Measurements from ENCODE around the gene TNK2. TPM values are rescaled to one million over a fixed set of nuclear protein-coding genes. Genes with fewer than 3 reads are reported as not detected.

Gene TNK2
- total RNA-seq, 2 donors from 2014 or later: 25.9 to 49.1 TPM

DNA sequence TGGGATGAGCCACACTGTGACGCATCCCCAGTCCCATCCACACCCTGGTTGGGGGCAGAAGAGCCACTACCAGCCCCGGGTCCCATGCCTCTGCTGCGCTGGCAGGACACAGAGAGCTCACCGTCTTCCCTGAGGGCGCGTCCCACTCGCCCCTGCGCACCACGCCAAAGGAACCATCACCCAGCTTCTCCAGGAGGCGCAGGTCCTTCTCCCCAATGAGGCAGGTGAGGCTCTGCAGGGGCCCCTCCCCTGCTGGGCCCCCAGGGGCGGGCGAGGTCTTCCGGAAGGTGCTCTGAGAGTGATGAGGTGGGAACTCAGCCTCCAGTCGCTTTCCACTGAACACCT is 23.7 kb downstream of the TNK2 start:
- Histone ChIP-seq H3K4me1 (no peaks in the 10 kb centered on the region), H3K9me3 (no peaks in the 10 kb centered on the region), H3K4me3 (no peak overlapping the region), H3K36me3 (replicated peaks in 1 of 2; ENCODE audit: insufficient read depth in 1 of 2, low read depth in 2 of 2) (no peaks in the 10 kb centered on the region), H3K27ac (no peak overlapping the region), H3K27me3 (no peaks in the 10 kb centered on the region)
- 96 to 100% methylated on average over 5 to 14 of the region's 14 CpGs for WGBS, 2 donors
- TF ChIP-seq, protein P1, sequence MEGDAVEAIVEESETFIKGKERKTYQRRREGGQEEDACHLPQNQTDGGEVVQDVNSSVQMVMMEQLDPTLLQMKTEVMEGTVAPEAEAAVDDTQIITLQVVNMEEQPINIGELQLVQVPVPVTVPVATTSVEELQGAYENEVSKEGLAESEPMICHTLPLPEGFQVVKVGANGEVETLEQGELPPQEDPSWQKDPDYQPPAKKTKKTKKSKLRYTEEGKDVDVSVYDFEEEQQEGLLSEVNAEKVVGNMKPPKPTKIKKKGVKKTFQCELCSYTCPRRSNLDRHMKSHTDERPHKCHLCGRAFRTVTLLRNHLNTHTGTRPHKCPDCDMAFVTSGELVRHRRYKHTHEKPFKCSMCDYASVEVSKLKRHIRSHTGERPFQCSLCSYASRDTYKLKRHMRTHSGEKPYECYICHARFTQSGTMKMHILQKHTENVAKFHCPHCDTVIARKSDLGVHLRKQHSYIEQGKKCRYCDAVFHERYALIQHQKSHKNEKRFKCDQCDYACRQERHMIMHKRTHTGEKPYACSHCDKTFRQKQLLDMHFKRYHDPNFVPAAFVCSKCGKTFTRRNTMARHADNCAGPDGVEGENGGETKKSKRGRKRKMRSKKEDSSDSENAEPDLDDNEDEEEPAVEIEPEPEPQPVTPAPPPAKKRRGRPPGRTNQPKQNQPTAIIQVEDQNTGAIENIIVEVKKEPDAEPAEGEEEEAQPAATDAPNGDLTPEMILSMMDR (IDR thresholded peaks at IDR 0.05): no peak
- TF ChIP-seq POLR2A (IDR thresholded peaks at IDR 0.05): no peak
- intact Hi-C loops (cut with DNase I): no loop called here
- DNase-seq: no peak
- no peak for ATAC-seq

DNA sequence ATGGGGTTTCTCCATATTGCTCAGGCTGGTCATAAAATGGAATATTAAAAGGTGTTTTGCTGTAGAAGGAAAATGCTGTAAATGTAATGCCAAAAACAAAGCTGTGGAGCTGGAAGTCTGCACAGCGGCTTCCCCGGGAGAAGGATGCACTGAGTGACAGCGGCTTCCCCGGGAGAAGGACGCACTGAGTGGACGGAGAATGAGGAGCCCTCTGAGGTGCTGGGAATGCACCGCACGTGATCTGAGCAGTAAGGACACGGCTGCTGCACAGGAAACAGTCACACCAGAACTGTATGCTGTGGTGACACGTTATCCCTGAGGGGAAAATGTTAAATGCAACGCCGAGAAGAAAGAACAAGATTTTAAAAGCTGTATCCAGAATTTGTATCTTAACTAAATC is 24.6 kb downstream of the TNK2 start:
- no peak for DNase-seq
- WGBS, 2 donors: 87 to 88% methylated on average over 12 of the region's 12 CpGs
- no peak for TF ChIP-seq POLR2A (IDR thresholded peaks at IDR 0.05)
- TF ChIP-seq, protein P1 (IDR thresholded peaks at IDR 0.05): no peak
- Histone ChIP-seq H3K9me3 (no peaks in the 10 kb centered on the region), H3K36me3 (replicated peaks in 1 of 2; ENCODE audit: insufficient read depth in 1 of 2, low read depth in 2 of 2) (no peaks in the 10 kb centered on the region), H3K27me3 (no peaks in the 10 kb centered on the region), H3K4me1 (no peaks in the 10 kb centered on the region), H3K27ac (no peak overlapping the region), H3K4me3 (no peak overlapping the region)
- ATAC-seq: no peak
- intact Hi-C loops (cut with DNase I): no loop called here

DNA sequence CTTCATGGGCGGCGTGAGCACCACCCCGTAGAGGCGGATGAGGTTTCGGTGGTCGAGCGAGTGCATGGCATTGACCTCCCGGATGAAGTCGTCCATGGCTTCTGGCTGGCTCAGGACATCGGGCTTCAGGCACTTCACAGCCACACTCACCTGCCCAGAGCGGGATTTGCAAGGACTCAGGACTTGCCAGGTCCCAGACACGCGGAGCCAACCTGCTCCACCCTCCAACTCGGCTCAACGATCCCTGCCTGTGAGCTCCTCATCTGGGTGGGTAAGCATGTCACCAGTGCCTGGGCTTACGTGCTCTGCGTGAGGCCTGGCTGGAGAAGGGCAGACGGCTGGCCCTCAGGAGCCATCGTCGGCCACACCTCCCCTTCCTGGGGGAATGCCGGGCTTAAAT is 25.2 kb downstream of the TNK2 start:
- intact Hi-C loops (cut with DNase I): no loop called here
- Histone ChIP-seq H3K27ac (no peak overlapping the region), H3K36me3 (replicated peaks in 1 of 2; ENCODE audit: insufficient read depth in 1 of 2, low read depth in 2 of 2) (no peaks in the 10 kb centered on the region), H3K9me3 (no peaks in the 10 kb centered on the region), H3K4me3 (no peak overlapping the region), H3K27me3 (no peaks in the 10 kb centered on the region), H3K4me1 (no peaks in the 10 kb centered on the region)
- no peak for ATAC-seq
- TF ChIP-seq, protein P1 (IDR thresholded peaks at IDR 0.05): no peak
- TF ChIP-seq POLR2A (IDR thresholded peaks at IDR 0.05): no peak
- no peak for DNase-seq
- 91 to 95% methylated on average over 16 to 21 of the region's 21 CpGs for WGBS, 2 donors

DNA sequence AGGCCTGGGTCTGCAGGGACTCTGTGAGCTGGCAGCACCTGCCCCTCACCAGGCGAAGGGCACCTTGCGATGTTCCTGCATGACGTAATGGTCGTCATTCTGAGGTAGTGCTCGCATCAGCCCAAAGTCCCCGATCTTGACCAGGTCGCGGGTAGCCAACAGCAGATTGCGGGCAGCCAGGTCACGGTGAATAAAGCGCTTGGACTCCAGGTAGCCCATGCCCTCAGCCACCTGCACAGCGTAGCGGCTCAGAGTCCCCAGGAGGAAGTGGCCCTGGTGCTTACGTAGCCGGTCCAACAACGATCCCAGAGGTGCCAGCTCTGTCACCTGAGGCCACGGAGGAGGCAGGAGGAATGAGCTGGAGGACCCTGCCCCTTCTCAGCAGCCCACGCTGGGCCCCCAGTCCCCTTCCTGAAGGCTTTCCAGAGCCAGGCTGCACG is 26.3 kb downstream of the TNK2 start:
- Histone ChIP-seq H3K27me3 (no peaks in the 10 kb centered on the region), H3K4me3 (no peak overlapping the region), H3K36me3 (replicated peaks in 1 of 2; ENCODE audit: insufficient read depth in 1 of 2, low read depth in 2 of 2) (peaks cover 0 to 2% of the 10 kb centered on the region in 2 donors), H3K9me3 (no peaks in the 10 kb centered on the region), H3K27ac (no peak overlapping the region), H3K4me1 (no peaks in the 10 kb centered on the region)
- TF ChIP-seq POLR2A (IDR thresholded peaks at IDR 0.05): no peak
- TF ChIP-seq, protein P1 (IDR thresholded peaks at IDR 0.05): no peak
- DNase-seq: no peak
- no peak for ATAC-seq
- intact Hi-C loops (cut with DNase I): no loop called here
- WGBS, 2 donors: 90 to 94% methylated on average over 8 to 19 of the region's 19 CpGs

DNA sequence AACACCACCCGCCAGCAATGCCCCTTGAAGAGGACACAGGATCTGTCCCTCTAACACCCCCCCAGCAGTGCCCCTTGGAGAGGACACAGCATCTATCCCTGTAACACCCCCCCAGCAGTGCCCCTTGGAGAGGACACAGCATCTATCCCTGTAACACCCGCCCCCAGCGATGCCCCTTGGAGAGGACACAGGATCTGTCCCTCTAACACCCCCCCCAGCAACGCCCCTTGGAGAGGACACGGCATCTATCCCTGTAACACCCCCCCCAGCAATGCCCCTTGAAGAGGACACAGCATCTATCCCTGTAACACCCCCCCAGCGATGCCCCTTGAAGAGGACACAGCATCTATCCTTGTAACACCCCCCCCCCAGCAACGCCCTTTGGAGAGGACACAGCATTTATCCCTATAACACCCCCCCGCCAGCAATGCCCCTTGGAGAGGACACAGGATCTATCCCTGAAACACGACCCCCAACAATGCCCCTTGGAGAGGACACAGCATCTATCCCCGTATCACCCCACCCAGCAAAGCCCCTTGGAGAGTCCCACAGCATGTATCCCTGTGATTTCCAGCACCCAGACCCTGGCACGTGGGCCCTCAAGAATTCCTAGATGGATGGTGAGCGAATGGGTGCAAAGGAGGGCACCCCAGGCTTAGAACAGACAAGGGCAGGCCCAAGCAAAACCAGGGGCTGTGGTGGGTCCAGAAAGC is 26.9 kb downstream of the TNK2 start:
- no peak for DNase-seq
- H3K27ac ChIP-seq: no peak overlapping the region
- H3K4me3 ChIP-seq: no peak overlapping the region
- WGBS, 2 donors: 87 to 95% methylated on average over 3 to 7 of the region's 12 CpGs
- H3K9me3 ChIP-seq: no peaks in the 10 kb centered on the region
- no peak for ATAC-seq
- intact Hi-C loops (cut with DNase I): no loop called here
- no peaks in the 10 kb centered on the region for H3K27me3 ChIP-seq
- no peaks in the 10 kb centered on the region for H3K4me1 ChIP-seq
- no peak for TF ChIP-seq POLR2A (IDR thresholded peaks at IDR 0.05)
- TF ChIP-seq, protein P1 (IDR thresholded peaks at IDR 0.05): no peak
- H3K36me3 ChIP-seq (replicated peaks in 1 of 2; ENCODE audit: insufficient read depth in 1 of 2, low read depth in 2 of 2): peaks cover 0 to 2% of the 10 kb centered on the region in 2 donors

Data from body of pancreas (tissue), 4 donors.